H1 (cell line): ENCODE measurements around the gene PSMD5. TPM values are rescaled to one million over a fixed set of nuclear protein-coding genes. Genes with fewer than 3 reads are reported as not detected.

Source experiments
- CTCF ChIA-PET: fragments of 300-600 bp; sonication (Branson Sonifier 250); formaldehyde crosslinking; loops from one replicate; lab custom pipeline; 2021; ENCODE audit not compliant: partially characterized antibody; lab: Charles Lee
- POLR2A ChIA-PET: fragments of 300-600 bp; sonication (Branson Sonifier 250); formaldehyde crosslinking; loops from one replicate; lab custom pipeline; 2021; ENCODE audit warnings: inconsistent platforms; ENCODE audit not compliant: partially characterized antibody; lab: Charles Lee
- DNase-seq, 2 experiments: peaks; one replicate each; pipeline versions ENCODE4 v3.0.0 to v3.0.0-alpha.2; 2010 to 2022; ENCODE audit warnings: low spot score in 2 of 2, low read depth in 1 of 2, mixed read lengths in 1 of 2
- FAIRE-seq: peaks from 2 replicates; lab custom pipeline; 2011; peaks lifted over from hg19 to GRCh38; lab: Jason Lieb, UNC
- H2AFZ ChIP-seq: 2 replicates; pipeline ENCODE4 v1.8.1; 2012; ENCODE audit warnings: low read length, inconsistent platforms
- H2AK5ac ChIP-seq: 2 replicates; pipeline ENCODE4 v1.6.1; 2013; ENCODE audit warnings: low read depth, low read length
- H2BK120ac ChIP-seq: replicated peaks from 2 replicates; pipeline ENCODE3; 2013; ENCODE audit warnings: low read depth, low read length, inconsistent platforms
- H2BK12ac ChIP-seq: 2 replicates; pipeline ENCODE4 v1.6.1; 2013; ENCODE audit warnings: low read depth, low read length
- H2BK15ac ChIP-seq: 2 replicates; pipeline ENCODE4 v1.6.1; 2013; ENCODE audit warnings: low read length
- H2BK20ac ChIP-seq: 2 replicates; pipeline ENCODE4 v1.6.1; 2013; ENCODE audit warnings: low read length
- H2BK5ac ChIP-seq: 2 replicates; pipeline ENCODE4 v1.6.1; 2013; ENCODE audit warnings: low read depth, low read length
- H3K14ac ChIP-seq: 2 replicates; pipeline ENCODE4 v1.6.1; 2013; ENCODE audit warnings: inconsistent platforms; ENCODE audit not compliant: insufficient read length
- H3K18ac ChIP-seq: 2 replicates; pipeline ENCODE4 v1.6.1; 2013; ENCODE audit warnings: low read length; ENCODE audit errors: extremely low read depth
- H3K23ac ChIP-seq: 2 replicates; pipeline ENCODE4 v1.6.1; 2013; ENCODE audit warnings: inconsistent platforms; ENCODE audit not compliant: insufficient read length
- H3K23me2 ChIP-seq: 2 replicates; pipeline ENCODE4 v1.6.1; 2013; ENCODE audit warnings: low read depth, low read length
- H3K27ac ChIP-seq: 2 replicates; pipeline ENCODE4 v1.6.1; 2011; ENCODE audit warnings: low read depth, low read length, inconsistent platforms
- H3K27me3 ChIP-seq, 4 experiments: replicated peaks in 1 of 4; 1 replicate in 1 of 4; 2 replicates in 3 of 4; pipeline versions ENCODE4 v1.6.1 to v1.8.1; 2011 to 2013; ENCODE audit warnings: low read length in 3 of 4, mild to moderate bottlenecking in 3 of 4, inconsistent platforms in 2 of 4, mixed read lengths in 2 of 4, moderate library complexity in 1 of 4; ENCODE audit not compliant: control insufficient read depth in 3 of 4, insufficient read depth in 3 of 4; ENCODE audit errors: extremely low read depth in 1 of 4
- H3K36me3 ChIP-seq, 4 experiments: 2 replicates each; pipeline versions ENCODE4 v1.6.1 to v1.8.1; 2011 to 2013; ENCODE audit warnings: mild to moderate bottlenecking in 4 of 4, low read length in 3 of 4, moderate library complexity in 2 of 4, control low read depth in 1 of 4, inconsistent platforms in 1 of 4; ENCODE audit not compliant: insufficient read depth in 4 of 4, control insufficient read depth in 2 of 4
- H3K4ac ChIP-seq: replicated peaks from 2 replicates; pipeline ENCODE3; 2013; ENCODE audit warnings: low read length, low read depth, mixed read lengths, inconsistent platforms; ENCODE audit not compliant: insufficient read length
- H3K4me1 ChIP-seq, 4 experiments: replicated peaks in 1 of 4; 1 replicate in 1 of 4; 2 replicates in 3 of 4; pipeline versions ENCODE4 v1.6.1 to v1.8.1; 2011 to 2013; ENCODE audit warnings: low read length in 3 of 4, inconsistent platforms in 2 of 4, mixed read lengths in 1 of 4; ENCODE audit not compliant: insufficient read depth in 4 of 4, control insufficient read depth in 3 of 4
- H3K4me2 ChIP-seq, 2 experiments: 2 replicates each; pipeline versions ENCODE4 v1.6.1 to v1.8.1; 2011 to 2013; ENCODE audit warnings: low read depth in 2 of 2, low read length in 2 of 2, control low read depth in 1 of 2, inconsistent platforms in 1 of 2, mild to moderate bottlenecking in 1 of 2; ENCODE audit not compliant: insufficient read depth in 1 of 2
- H3K4me3 ChIP-seq, 4 experiments: fragments of 200-600, 300-600 bp in 1 of 4; sonication (generic), shearing (Covaris generic), sonication (Bioruptor Twin) in 1 of 4; 2 replicates each; pipeline versions ENCODE4 v1.5.1 to v1.8.1; 2011 to 2016; ENCODE audit warnings: low read length in 4 of 4, low read depth in 3 of 4, control low read depth in 2 of 4, inconsistent platforms in 2 of 4, mild to moderate bottlenecking in 2 of 4, mixed read lengths in 1 of 4, moderate library complexity in 1 of 4; ENCODE audit not compliant: insufficient read depth in 2 of 4; ENCODE audit errors: extremely low read depth in 1 of 4
- H3K56ac ChIP-seq: replicated peaks from 2 replicates; pipeline ENCODE3; 2013; ENCODE audit warnings: low read depth, mild to moderate bottlenecking, mixed read lengths, low read length, inconsistent platforms; ENCODE audit not compliant: insufficient read length
- H3K79me1 ChIP-seq: 2 replicates; pipeline ENCODE4 v1.6.1; 2013; ENCODE audit warnings: low read depth, low read length, control low read depth
- H3K79me2 ChIP-seq, 2 experiments: 2 replicates each; pipeline versions ENCODE4 v1.6.1 to v1.8.1; 2012 to 2013; ENCODE audit warnings: low read length in 2 of 2, mild to moderate bottlenecking in 2 of 2, inconsistent platforms in 1 of 2; ENCODE audit not compliant: insufficient read depth in 2 of 2, control insufficient read depth in 1 of 2
- H3K9ac ChIP-seq, 4 experiments: replicated peaks in 1 of 4; 1 replicate in 1 of 4; 2 replicates in 3 of 4; pipeline versions ENCODE4 v1.6.1 to v1.8.1; 2011 to 2013; ENCODE audit warnings: low read depth in 3 of 4, low read length in 3 of 4, control low read depth in 2 of 4, mild to moderate bottlenecking in 2 of 4, moderate library complexity in 2 of 4, inconsistent platforms in 1 of 4; ENCODE audit errors: extremely low read depth in 1 of 4
- H3K9me3 ChIP-seq, 2 experiments: 2 replicates each; pipeline versions ENCODE4 v1.6.1 to v1.8.1; 2012 to 2013; ENCODE audit warnings: mild to moderate bottlenecking in 2 of 2, moderate library complexity in 2 of 2, control low read depth in 1 of 2, inconsistent platforms in 1 of 2, low read depth in 1 of 2, low read length in 1 of 2, mixed read lengths in 1 of 2; ENCODE audit not compliant: insufficient read depth in 2 of 2
- H4K20me1 ChIP-seq, 2 experiments: replicated peaks in 1 of 2; 2 replicates each; pipeline versions ENCODE3 to v1.8.1; 2011 to 2013; ENCODE audit warnings: inconsistent platforms in 2 of 2, low read length in 2 of 2, mild to moderate bottlenecking in 1 of 2; ENCODE audit not compliant: insufficient read depth in 2 of 2, control insufficient read depth in 1 of 2
- H4K5ac ChIP-seq: 2 replicates; pipeline ENCODE4 v1.6.1; 2013; ENCODE audit warnings: low read length, low read depth, mixed read lengths, inconsistent platforms; ENCODE audit not compliant: insufficient read length
- H4K8ac ChIP-seq: 2 replicates; pipeline ENCODE4 v1.8.0; 2013; ENCODE audit warnings: mild to moderate bottlenecking, moderate library complexity, low read length, inconsistent platforms; ENCODE audit not compliant: insufficient read depth; ENCODE audit errors: extremely low read depth
- H4K91ac ChIP-seq: replicated peaks from 2 replicates; pipeline ENCODE3; 2013; ENCODE audit warnings: low read length, mixed read lengths, inconsistent platforms; ENCODE audit not compliant: insufficient read length
- HDAC6 ChIP-seq: IDR thresholded peaks from one replicate; pipeline ENCODE4 v1.7.1; 2012; ENCODE audit warnings: low read depth, mild to moderate bottlenecking, inconsistent platforms, low read length, moderate library complexity
- RNF2 ChIP-seq: fragments of 200-900, 300-1000 bp; sonication (generic); IDR thresholded peaks from 2 replicates; pipeline ENCODE4 v1.7.1; 2016; ENCODE audit warnings: borderline replicate concordance, low read depth, mild to moderate bottlenecking, antibody characterized with exemption, low read length; ENCODE audit not compliant: poor library complexity, severe bottlenecking; ENCODE audit errors: missing control alignments
- WGBS, 2 experiments: shearing (Covaris generic) in 1 of 2; methylation state at CpG; one replicate each; pipeline versions ENCODE4 v1.1.6 to v1.1.7; 2013 to 2015; ENCODE audit warnings: low lambda C conversion rate in 2 of 2, mixed read lengths in 2 of 2, inconsistent platforms in 1 of 2, low coverage in 1 of 2, missing lambda C conversion rate in 1 of 2; ENCODE audit not compliant: insufficient replicate concordance in 2 of 2, insufficient coverage in 1 of 2, insufficient read length in 1 of 2; ENCODE audit errors: extremely low coverage in 1 of 2, missing lambda C conversion rate in 1 of 2; 5-methylcytosine and 5-hydroxymethylcytosine counted together
- polyA plus RNA-seq, 7 experiments: library from polyadenylated mRNA; depleted of rRNA in 3 of 7; stranded (reverse) in 5 of 7; unstranded in 2 of 7; fragments of >200 nt in 5 of 7; fragments of 200-250 nt in 2 of 7; gene quantifications; 1 replicate in 5 of 7; 2 replicates in 1 of 7; 4 replicates in 1 of 7; pipeline versions ENCODE4 v1.2.1 to v1.2.3, GENCODE V29; 2011 to 2013; ENCODE audit warnings: missing spikeins in 2 of 7, mixed read lengths in 2 of 7
- total RNA-seq: library from RNA; stranded (reverse); fragmentation: NEBNext Ultra II Directional; extraction: Animal tissue kit (Norgen Biotek cat#: 25700); gene quantifications from 2 replicates; pipeline ENCODE4 v1.2.1, GENCODE V29; 2021

The PSMD5 gene
- total and polyA plus RNA-seq, 2 of the 8 experiments (the other 6 are each of a cell fraction or from before 2014, with no cell fraction given), result 19.2 to 30.5 TPM

DNA sequence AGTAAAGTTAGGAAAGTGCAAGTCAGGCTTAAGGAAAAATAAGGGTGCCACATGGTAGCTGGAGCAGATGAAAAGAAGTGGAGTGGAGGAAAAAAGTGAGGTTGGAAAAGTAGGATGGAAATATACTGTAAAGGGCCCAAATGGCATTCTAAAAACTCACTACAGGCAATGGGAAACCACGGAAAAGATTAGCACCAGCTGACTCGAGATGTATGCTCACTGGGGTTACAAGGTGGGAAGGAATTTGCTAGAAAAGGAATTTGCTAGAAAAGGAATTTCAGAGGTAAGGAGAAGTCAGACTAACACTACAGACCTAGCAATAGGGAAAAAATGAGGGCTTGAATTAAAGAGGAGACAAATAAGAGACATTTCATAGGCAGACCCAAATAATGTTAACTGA lies 3.6 kb downstream of the PSMD5 start:
- Histone ChIP-seq H3K27ac (no peak overlapping the region), H3K23ac (no peak overlapping the region), H2BK5ac (no peak overlapping the region), H4K91ac (no peak overlapping the region), H3K9ac (no peak overlapping the region), H3K14ac (no peak overlapping the region), H4K5ac (no peak overlapping the region), H2BK120ac (no peak overlapping the region), H3K9me3 (no peaks in the 10 kb centered on the region), H2AK5ac (no peak overlapping the region), H4K8ac (no peak overlapping the region), H3K79me1 (peaks cover 8% of the 10 kb centered on the region; the same call in 1 of the 2 replicates), H3K4me1 (peaks cover 0 to 8% (median 4%) of the 10 kb centered on the region in 4 experiments; a peak in 4 of 7 replicates), H2BK15ac (no peak overlapping the region), H3K36me3 (no peaks in the 10 kb centered on the region; a peak in 2 of 8 replicates), H3K23me2 (peaks cover 5% of the 10 kb centered on the region), H2BK20ac (no peak overlapping the region), H3K4ac (no peak overlapping the region), H3K18ac (no peak overlapping the region), H3K56ac (peak overlapping the region; percentile 7), H2AFZ (no peak overlapping the region), H3K4me3 (no peak overlapping the region), H4K20me1 (peaks cover 0 to 2% of the 10 kb centered on the region in 2 experiments), H3K4me2 (no peak overlapping the region), H3K27me3 (no peaks in the 10 kb centered on the region), H3K79me2 (peaks cover 3 to 64% of the 10 kb centered on the region in 2 experiments; a peak in 3 of 4 replicates), H2BK12ac (no peak overlapping the region)
- ChIA-PET CTCF (interaction anchor here (0.7 kb wide), 1 partner anchor 1586 kb away, joined by 3 read pairs; no protein-coding TSS in a partner anchor), POLR2A (interaction anchor here (0.8 to 1.2 kb wide), 2 partner anchors 9 kb away, joined by 3 read pairs; no protein-coding TSS in a partner anchor)
- FAIRE-seq (no peak), DNase-seq (no peak)
- WGBS, 2 experiments, result 75% methylated on average over 2 of the region's 2 CpGs; no CpG with 5 or more reads in 1 of the 2 experiments
- TF ChIP-seq HDAC6 (no peak), RNF2 (no peak)
